ENCODE measurements around the gene PLGLB1. TPM values are rescaled to one million over a fixed set of nuclear protein-coding genes. Genes with fewer than 3 reads are reported as not detected.
A peak's percentile ranks its signal among the peaks of the same experiment; 100 is the strongest.
"Not testable (repeated sequence)": the region's sequence is repeated elsewhere in the genome, so short reads cannot be mapped to it uniquely, and the experiment has no call there.

Gene PLGLB1
- total RNA-seq: 6.9 and 8.6 TPM in 2 replicates
- long read RNA-seq: 0 reads

DNA sequence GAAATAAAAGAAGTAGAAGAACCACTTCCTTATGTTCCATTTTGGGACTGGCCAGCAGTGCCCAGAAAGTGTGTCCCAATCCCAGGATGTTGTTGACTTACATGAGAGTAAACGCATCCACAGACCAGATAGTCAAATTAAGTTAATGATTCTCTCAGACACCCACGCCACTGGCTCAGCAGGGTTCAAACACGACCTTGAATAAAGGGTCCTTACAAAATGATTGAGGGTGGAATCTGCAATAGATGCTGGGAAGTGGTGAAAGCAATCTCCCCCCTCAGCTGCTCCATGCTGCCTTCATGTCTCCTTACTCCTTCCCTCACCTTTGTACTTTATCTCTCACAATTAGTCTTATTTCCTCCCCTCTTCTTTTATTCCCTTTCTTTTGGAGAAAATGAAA is at the start of gene PLGLB1:
Gene PLGLB1, minus strand, starts transcription at position 101 of the 400 bp plus-strand sequence. Its CDS starts 61 bp downstream, at position 40.
- not testable (repeated sequence) for H3K36me3 Mint-ChIP-seq (ENCODE audit: insufficient read depth); H3K4me3 Mint-ChIP-seq (ENCODE audit: low read depth); H3K27me3 Mint-ChIP-seq; DNase-seq (ENCODE audit: low spot score, unreplicated experiment); H3K9me3 Mint-ChIP-seq (ENCODE audit: low read depth); H3K27ac Mint-ChIP-seq; H3K4me1 Mint-ChIP-seq (ENCODE audit: low read depth)

- H3K4me1 Mint-ChIP-seq (ENCODE audit: low read depth); H3K27me3 Mint-ChIP-seq; H3K4me3 Mint-ChIP-seq (ENCODE audit: low read depth); H3K27ac Mint-ChIP-seq; H3K9me3 Mint-ChIP-seq (ENCODE audit: low read depth); DNase-seq (ENCODE audit: low spot score, unreplicated experiment); H3K36me3 Mint-ChIP-seq (ENCODE audit: insufficient read depth): not testable (repeated sequence)
Observed at GRCh38 chr2:87064305-87064704, 42.7 kb upstream of the PLGLB1 start.

GRCh38 chr2:87063431-87063830 is 41.8 kb upstream of the PLGLB1 start:
- H3K4me1 Mint-ChIP-seq (ENCODE audit: low read depth); H3K27ac Mint-ChIP-seq; H3K27me3 Mint-ChIP-seq; H3K36me3 Mint-ChIP-seq (ENCODE audit: insufficient read depth); H3K4me3 Mint-ChIP-seq (ENCODE audit: low read depth); H3K9me3 Mint-ChIP-seq (ENCODE audit: low read depth); DNase-seq (ENCODE audit: low spot score, unreplicated experiment): not testable (repeated sequence)

DNA sequence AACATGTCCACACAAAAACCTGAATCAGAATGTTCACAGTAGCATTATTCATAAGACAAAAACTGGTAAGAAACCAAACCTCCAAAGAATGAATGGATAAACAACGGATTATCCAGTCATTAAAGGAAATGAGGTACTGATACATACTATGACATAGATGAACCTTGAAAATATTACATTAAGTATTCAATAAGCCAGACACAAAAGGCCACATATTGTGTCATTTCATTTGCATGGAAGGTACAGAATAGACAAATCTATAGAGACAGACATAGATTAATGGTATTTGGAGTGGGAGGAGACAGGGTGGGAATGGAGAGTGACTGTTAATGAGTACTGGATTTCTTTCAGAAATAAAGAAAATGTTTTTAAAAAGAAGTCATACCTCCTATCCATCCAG is 39.9 kb upstream of the PLGLB1 start:
- not testable (repeated sequence) for H3K4me3 Mint-ChIP-seq (ENCODE audit: low read depth); H3K4me1 Mint-ChIP-seq (ENCODE audit: low read depth); H3K9me3 Mint-ChIP-seq (ENCODE audit: low read depth); H3K36me3 Mint-ChIP-seq (ENCODE audit: insufficient read depth); DNase-seq (ENCODE audit: low spot score, unreplicated experiment); H3K27me3 Mint-ChIP-seq; H3K27ac Mint-ChIP-seq

GRCh38 chr2:87057606-87058005 is 36.0 kb upstream of the PLGLB1 start:
- not testable (repeated sequence) for H3K27ac Mint-ChIP-seq; H3K4me3 Mint-ChIP-seq (ENCODE audit: low read depth)

GRCh38 chr2:87056843-87057242 is 35.2 kb upstream of the PLGLB1 start:
- not testable (repeated sequence) for H3K27me3 Mint-ChIP-seq; H3K4me3 Mint-ChIP-seq (ENCODE audit: low read depth); H3K4me1 Mint-ChIP-seq (ENCODE audit: low read depth); H3K36me3 Mint-ChIP-seq (ENCODE audit: insufficient read depth); DNase-seq (ENCODE audit: low spot score, unreplicated experiment); H3K27ac Mint-ChIP-seq; H3K9me3 Mint-ChIP-seq (ENCODE audit: low read depth)

More at GRCh38 chr2:87057606-87058005, 36.0 kb upstream of the PLGLB1 start:
- not testable (repeated sequence) for H3K36me3 Mint-ChIP-seq (ENCODE audit: insufficient read depth); H3K9me3 Mint-ChIP-seq (ENCODE audit: low read depth); DNase-seq (ENCODE audit: low spot score, unreplicated experiment); H3K27me3 Mint-ChIP-seq; H3K4me1 Mint-ChIP-seq (ENCODE audit: low read depth)

- DNase-seq (ENCODE audit: low spot score, unreplicated experiment); H3K36me3 Mint-ChIP-seq (ENCODE audit: insufficient read depth); H3K27ac Mint-ChIP-seq; H3K27me3 Mint-ChIP-seq; H3K4me1 Mint-ChIP-seq (ENCODE audit: low read depth); H3K9me3 Mint-ChIP-seq (ENCODE audit: low read depth); H3K4me3 Mint-ChIP-seq (ENCODE audit: low read depth): not testable (repeated sequence)
Observed at GRCh38 chr2:87056435-87056834, 34.8 kb upstream of the PLGLB1 start.

DNA sequence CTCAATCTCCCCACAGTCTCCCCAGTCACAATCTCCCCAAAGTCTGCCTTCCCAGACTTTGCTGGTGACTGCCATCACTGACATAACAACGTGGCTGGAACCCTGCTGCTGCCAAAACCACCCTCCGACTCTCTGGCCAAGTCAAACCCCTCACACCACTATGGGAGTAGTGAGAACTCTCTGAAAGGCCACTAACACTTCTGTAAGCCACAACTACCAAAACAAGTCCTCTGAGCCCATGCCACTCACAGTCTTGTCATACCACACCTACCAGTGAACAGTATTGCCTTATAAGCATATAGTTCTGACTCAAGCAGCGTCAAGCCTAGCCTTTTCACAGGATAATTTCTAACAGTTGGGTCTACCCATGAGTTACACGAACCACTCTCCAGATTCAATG is 32.7 kb upstream of the PLGLB1 start:
- not testable (repeated sequence) for H3K27ac Mint-ChIP-seq; H3K4me3 Mint-ChIP-seq (ENCODE audit: low read depth); H3K27me3 Mint-ChIP-seq; H3K4me1 Mint-ChIP-seq (ENCODE audit: low read depth); H3K36me3 Mint-ChIP-seq (ENCODE audit: insufficient read depth); H3K9me3 Mint-ChIP-seq (ENCODE audit: low read depth); DNase-seq (ENCODE audit: low spot score, unreplicated experiment)

GRCh38 chr2:87041321-87041978 is 19.8 kb upstream of the PLGLB1 start:
- not testable (repeated sequence) for H3K9me3 Mint-ChIP-seq (ENCODE audit: low read depth); H3K36me3 Mint-ChIP-seq (ENCODE audit: insufficient read depth); DNase-seq (ENCODE audit: low spot score, unreplicated experiment); H3K4me3 Mint-ChIP-seq (ENCODE audit: low read depth); H3K4me1 Mint-ChIP-seq (ENCODE audit: low read depth); H3K27ac Mint-ChIP-seq; H3K27me3 Mint-ChIP-seq
- TF ChIP-seq CTCF (IDR thresholded peaks at IDR 0.05; ENCODE audit: unreplicated experiment): peak; percentile 50

DNA sequence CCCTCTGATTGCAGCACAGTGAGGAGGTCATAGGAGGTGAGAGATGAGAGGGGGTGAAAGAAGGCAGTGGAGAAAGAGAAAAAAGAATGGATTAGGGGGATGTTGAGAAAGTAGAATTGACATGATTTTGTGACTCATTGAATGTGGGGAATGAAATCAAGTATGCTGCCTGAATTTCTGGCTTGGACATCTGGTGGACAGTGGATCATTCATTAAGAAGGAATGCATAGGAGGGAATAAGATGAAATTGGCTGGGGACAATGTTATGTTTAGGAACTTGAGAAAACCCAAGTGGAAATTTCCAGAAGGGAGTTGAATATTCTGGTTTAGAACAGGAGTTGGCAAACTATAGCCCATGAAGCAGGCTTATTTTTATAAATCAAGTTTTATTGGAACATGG is 7.0 kb upstream of the PLGLB1 start:
- not testable (repeated sequence) for H3K36me3 Mint-ChIP-seq (ENCODE audit: insufficient read depth); H3K9me3 Mint-ChIP-seq (ENCODE audit: low read depth)

DNA sequence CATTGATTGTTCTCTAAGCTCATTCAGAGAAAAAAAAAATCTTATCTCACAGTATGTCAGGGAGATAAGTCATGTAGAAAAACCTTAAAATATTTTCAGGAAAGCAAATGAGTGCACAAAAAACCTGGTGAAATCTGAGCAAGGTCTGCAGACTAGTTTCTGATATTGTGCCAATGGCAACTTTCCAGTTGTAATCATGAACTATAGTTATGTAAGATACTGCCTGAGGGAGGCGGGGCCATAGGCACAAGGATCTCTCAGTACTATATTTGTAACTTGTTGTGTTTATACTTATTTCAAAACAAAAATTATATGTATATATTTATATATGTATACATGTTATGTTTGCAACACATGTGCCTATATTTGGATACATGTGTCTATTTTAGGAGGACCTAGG is 5.2 kb upstream of the PLGLB1 start:
- H3K36me3 Mint-ChIP-seq (ENCODE audit: insufficient read depth); H3K9me3 Mint-ChIP-seq (ENCODE audit: low read depth); H3K27ac Mint-ChIP-seq; H3K27me3 Mint-ChIP-seq; H3K4me3 Mint-ChIP-seq (ENCODE audit: low read depth); H3K4me1 Mint-ChIP-seq (ENCODE audit: low read depth); DNase-seq (ENCODE audit: low spot score, unreplicated experiment): not testable (repeated sequence)

More for the DNA sequence above, 7.0 kb upstream of the PLGLB1 start:
- DNase-seq (ENCODE audit: low spot score, unreplicated experiment); H3K27ac Mint-ChIP-seq; H3K4me3 Mint-ChIP-seq (ENCODE audit: low read depth); H3K27me3 Mint-ChIP-seq; H3K4me1 Mint-ChIP-seq (ENCODE audit: low read depth): not testable (repeated sequence)

GRCh38 chr2:87025927-87026326 is 4.3 kb upstream of the PLGLB1 start:
- not testable (repeated sequence) for H3K4me1 Mint-ChIP-seq (ENCODE audit: low read depth); H3K27ac Mint-ChIP-seq; H3K36me3 Mint-ChIP-seq (ENCODE audit: insufficient read depth); DNase-seq (ENCODE audit: low spot score, unreplicated experiment); H3K27me3 Mint-ChIP-seq; H3K9me3 Mint-ChIP-seq (ENCODE audit: low read depth); H3K4me3 Mint-ChIP-seq (ENCODE audit: low read depth)

All from progenitor cell of endocrine pancreas (in vitro differentiated cells).